DND-41 (cell line): Measurements from ENCODE around the gene RPL26.
A peak's percentile ranks its signal among the peaks of the same experiment; 100 is the strongest.

ENCODE experiments used
- ATAC-seq: fragments of 200-7000 bp; cut with Tn5 transposase; 3 replicates; pipeline ENCODE4 v1.9.1; 2021; ENCODE audit warnings: low read depth; ENCODE audit not compliant: insufficient read depth
- DNase-seq: peaks from one replicate; pipeline ENCODE4 v3.0.0-alpha.2; 2020
- H2AFZ ChIP-seq: 2 replicates; pipeline ENCODE4 v1.6.0; 2012; ENCODE audit warnings: low read depth, low read length
- H3K27ac ChIP-seq: 2 replicates; pipeline ENCODE4 v1.5.1; 2012; ENCODE audit warnings: low read length, inconsistent platforms
- H3K27me3 ChIP-seq: fragments of 200-600 bp; sonication (generic); 2 replicates; pipeline ENCODE4 v1.6.0; 2012; ENCODE audit warnings: low read length, mild to moderate bottlenecking, inconsistent platforms; ENCODE audit not compliant: insufficient read depth, poor library complexity
- H3K36me3 ChIP-seq: 2 replicates; pipeline ENCODE4 v1.5.1; 2012; ENCODE audit warnings: low read length, inconsistent platforms; ENCODE audit not compliant: insufficient read depth
- H3K4me1 ChIP-seq: 2 replicates; pipeline ENCODE4 v1.5.1; 2012; ENCODE audit warnings: mild to moderate bottlenecking, low read length; ENCODE audit not compliant: insufficient read depth
- H3K4me2 ChIP-seq: 2 replicates; pipeline ENCODE4 v1.6.0; 2012; ENCODE audit warnings: mild to moderate bottlenecking, moderate library complexity, low read length, inconsistent platforms; ENCODE audit not compliant: insufficient read depth
- H3K4me3 ChIP-seq, 2 experiments: fragments of 200-600 bp in 1 of 2; shearing (Covaris generic) in 1 of 2; 2 replicates each; pipeline ENCODE4 v1.5.1; 2012 to 2016; ENCODE audit warnings: inconsistent platforms in 2 of 2, low read length in 2 of 2, mild to moderate bottlenecking in 2 of 2, low read depth in 1 of 2, moderate library complexity in 1 of 2
- H3K79me2 ChIP-seq: 2 replicates; pipeline ENCODE4 v1.6.0; 2012; ENCODE audit warnings: low read length, inconsistent platforms; ENCODE audit not compliant: insufficient read depth
- H3K9ac ChIP-seq: 2 replicates; pipeline ENCODE4 v1.6.0; 2012; ENCODE audit warnings: low read depth, mild to moderate bottlenecking, inconsistent platforms, low read length, moderate library complexity
- H3K9me3 ChIP-seq: 2 replicates; pipeline ENCODE4 v1.5.1; 2012; ENCODE audit warnings: low read length, moderate library complexity, mild to moderate bottlenecking, inconsistent platforms; ENCODE audit not compliant: insufficient read depth, severe bottlenecking
- H4K20me1 ChIP-seq: 2 replicates; pipeline ENCODE4 v1.6.0; 2012; ENCODE audit warnings: low read length; ENCODE audit not compliant: insufficient read depth
- CTCF ChIP-seq: IDR thresholded peaks from 2 replicates; pipeline ENCODE4 v1.5.1; 2012; ENCODE audit warnings: borderline replicate concordance, low read length, moderate library complexity, mild to moderate bottlenecking; ENCODE audit not compliant: poor library complexity, severe bottlenecking; ENCODE audit errors: extremely low read depth
- EZH2 ChIP-seq: IDR thresholded peaks from 3 replicates; pipeline ENCODE4 v1.6.1; 2012; ENCODE audit warnings: borderline replicate concordance, low read depth, mild to moderate bottlenecking, moderate library complexity, low read length, inconsistent platforms; ENCODE audit not compliant: severe bottlenecking

Gene RPL26

GRCh38 chr17:8360751-8361150 lies 22.2 kb downstream of the RPL26 start:
- ATAC-seq (no peak), DNase-seq (no peak)
- H3K4me2 ChIP-seq: no peak overlapping the region
- H3K79me2 ChIP-seq: no peaks in the 10 kb centered on the region
- H3K36me3 ChIP-seq: no peaks in the 10 kb centered on the region; the same call in 1 of the 2 replicates
- H3K4me1 ChIP-seq: no peaks in the 10 kb centered on the region
- H3K9me3 ChIP-seq: no peaks in the 10 kb centered on the region
- H3K27ac ChIP-seq: no peak overlapping the region
- H3K27me3 ChIP-seq: no peaks in the 10 kb centered on the region
- no peak overlapping the region for H3K4me3 ChIP-seq
- TF ChIP-seq CTCF (no peak), EZH2 (no peak)
- H2AFZ ChIP-seq: no peak overlapping the region
- no peaks in the 10 kb centered on the region for H4K20me1 ChIP-seq
- H3K9ac ChIP-seq: no peak overlapping the region

GRCh38 chr17:8360260-8360659 lies 22.7 kb downstream of the RPL26 start:
- no peak for TF ChIP-seq CTCF
- TF ChIP-seq EZH2: no peak
- no peaks in the 10 kb centered on the region for H4K20me1 ChIP-seq
- H3K9me3 ChIP-seq: no peaks in the 10 kb centered on the region
- ATAC-seq: no peak
- DNase-seq: no peak
- no peak overlapping the region for H3K4me3 ChIP-seq
- no peaks in the 10 kb centered on the region for H3K27me3 ChIP-seq
- H3K79me2 ChIP-seq: no peaks in the 10 kb centered on the region
- H3K9ac ChIP-seq: no peak overlapping the region
- no peak overlapping the region for H3K27ac ChIP-seq
- H3K4me1 ChIP-seq: no peaks in the 10 kb centered on the region
- no peak overlapping the region for H3K4me2 ChIP-seq
- no peak overlapping the region for H2AFZ ChIP-seq
- no peaks in the 10 kb centered on the region; the same call in 1 of the 2 replicates for H3K36me3 ChIP-seq

- Histone ChIP-seq H3K9me3 (no peaks in the 10 kb centered on the region), H3K27me3 (no peaks in the 10 kb centered on the region), H3K4me2 (no peak overlapping the region), H3K36me3 (no peaks in the 10 kb centered on the region), H4K20me1 (no peaks in the 10 kb centered on the region), H3K79me2 (no peaks in the 10 kb centered on the region), H3K4me1 (no peaks in the 10 kb centered on the region), H3K9ac (no peak overlapping the region), H2AFZ (no peak overlapping the region), H3K27ac (no peak overlapping the region), H3K4me3 (no peak overlapping the region)
- TF ChIP-seq CTCF: no peak
- no peak for TF ChIP-seq EZH2
- DNase-seq (no peak), ATAC-seq (peak; percentile 75; the same call in 2 of the 3 replicates)
These were observed 23.2 kb downstream of the RPL26 start for GRCh38 chr17:8359769-8360168.

GRCh38 chr17:8357910-8358309 lies 25.1 kb downstream of the RPL26 start:
- Histone ChIP-seq H3K36me3 (no peaks in the 10 kb centered on the region), H2AFZ (no peak overlapping the region), H4K20me1 (no peaks in the 10 kb centered on the region), H3K4me2 (no peak overlapping the region), H3K79me2 (no peaks in the 10 kb centered on the region), H3K27ac (no peak overlapping the region), H3K27me3 (no peaks in the 10 kb centered on the region), H3K9ac (no peak overlapping the region), H3K9me3 (no peaks in the 10 kb centered on the region), H3K4me3 (no peak overlapping the region), H3K4me1 (no peaks in the 10 kb centered on the region)
- DNase-seq: no peak
- no peak for ATAC-seq
- TF ChIP-seq EZH2 (no peak), CTCF (no peak)
